K562 (cell line): ENCODE data around the gene DGCR2. TPM values are rescaled to one million over a fixed set of nuclear protein-coding genes. Genes with fewer than 3 reads are reported as not detected.

Experiments
- ATAC-seq: fragments of 200-7000 bp; cut with Tn5 transposase; 3 replicates; pipeline ENCODE4 v1.9.1; 2020; ENCODE audit warnings: moderate library complexity
- BruUV-seq: library from RNA; stranded (reverse); fragments of 400-500 nt; replicated peaks from 2 replicates; lab custom pipeline; 2021; lab: Mats Ljungman, UMichigan
- CTCF ChIA-PET: fragments of 300-600 bp; formaldehyde crosslinking; extraction: SDS; loops from one replicate; lab custom pipeline; 2021; ENCODE audit warnings: low intra/inter-chr PET ratio; lab: Yijun Ruan, JAX
- POLR2A ChIA-PET: fragments of 300-600, 350-650 bp; sonication (Branson Sonifier 250); formaldehyde crosslinking; extraction: SDS; loops from one replicate; lab custom pipeline; 2021; ENCODE audit warnings: antibody characterized with exemption, inconsistent platforms; lab: Yijun Ruan, JAX
- DNase-seq, 4 experiments: peaks; one replicate each; pipeline versions ENCODE4 v3.0.0 to v3.0.0-alpha.2; 2011 to 2018; ENCODE audit warnings: low spot score in 3 of 4, mixed read lengths in 3 of 4; ENCODE audit errors: extremely low read depth in 1 of 4
- FAIRE-seq: peaks from 2 replicates; lab custom pipeline; 2011; peaks lifted over from hg19 to GRCh38; lab: Jason Lieb, UNC
- H2AFZ ChIP-seq: 2 replicates; pipeline ENCODE4 v1.6.0; 2011; ENCODE audit warnings: low read depth, low read length, control low read depth, inconsistent platforms
- H3K27ac ChIP-seq: fragments of 200-600 bp; 3 replicates; pipeline ENCODE4 v1.8.0; 2011; ENCODE audit warnings: low read depth, mild to moderate bottlenecking, control low read depth, inconsistent platforms, low read length, moderate library complexity, mixed read lengths; ENCODE audit errors: extremely low read depth
- H3K27me3 ChIP-seq, 2 experiments: fragments of 300-600 bp in 1 of 2; 2 replicates in 1 of 2; 3 replicates in 1 of 2; pipeline versions ENCODE4 v1.6.0 to v1.8.0; 2011; ENCODE audit warnings: inconsistent platforms in 2 of 2, low read length in 2 of 2, mild to moderate bottlenecking in 1 of 2, mixed read lengths in 1 of 2, moderate library complexity in 1 of 2; ENCODE audit not compliant: control insufficient read depth in 2 of 2, insufficient read depth in 2 of 2
- H3K36me3 ChIP-seq: fragments of 300-600 bp; 3 replicates; pipeline ENCODE4 v1.8.0; 2011; ENCODE audit warnings: mild to moderate bottlenecking, low read length, inconsistent platforms; ENCODE audit not compliant: control insufficient read depth, insufficient read depth
- H3K4me1 ChIP-seq, 2 experiments: fragments of 200-600 bp in 1 of 2; replicated peaks in 1 of 2; 2 replicates in 1 of 2; 3 replicates in 1 of 2; pipeline versions ENCODE4 v1.5.1 to v1.8.0; 2011; ENCODE audit warnings: inconsistent platforms in 2 of 2, low read length in 2 of 2, mild to moderate bottlenecking in 1 of 2, mixed read lengths in 1 of 2, moderate library complexity in 1 of 2; ENCODE audit not compliant: control insufficient read depth in 2 of 2, insufficient read depth in 2 of 2
- H3K4me2 ChIP-seq: 2 replicates; pipeline ENCODE4 v1.6.1; 2011; ENCODE audit warnings: low read length, control low read depth, inconsistent platforms, mixed read lengths; ENCODE audit not compliant: insufficient read depth
- H3K4me3 ChIP-seq: fragments of 200-600 bp; sonication (generic), shearing (Covaris generic); 2 replicates; pipeline ENCODE4 v1.5.1; 2016; ENCODE audit warnings: control low read depth, inconsistent platforms
- H3K79me2 ChIP-seq: fragments of 200-600 bp; 3 replicates; pipeline ENCODE4 v1.8.0; 2011; ENCODE audit warnings: low read length, inconsistent platforms; ENCODE audit not compliant: control insufficient read depth, insufficient read depth
- H3K9ac ChIP-seq, 2 experiments: 2 replicates each; pipeline versions ENCODE4 v1.6.0 to v1.6.1; 2011; ENCODE audit warnings: low read depth in 2 of 2, low read length in 2 of 2, control low read depth in 1 of 2, inconsistent platforms in 1 of 2, mild to moderate bottlenecking in 1 of 2, mixed read lengths in 1 of 2; ENCODE audit not compliant: insufficient read depth in 1 of 2
- H3K9me1 ChIP-seq: one replicate; pipeline ENCODE4 v1.6.0; 2011; ENCODE audit warnings: inconsistent platforms, mild to moderate bottlenecking, low read length, moderate library complexity; ENCODE audit not compliant: control insufficient read depth, insufficient read depth
- H3K9me3 ChIP-seq: replicated peaks from 2 replicates; pipeline ENCODE4 v1.5.1; 2011; ENCODE audit warnings: low read depth, low read length, inconsistent platforms; ENCODE audit not compliant: control insufficient read depth, insufficient read depth
- H4K20me1 ChIP-seq: replicated peaks from 2 replicates; pipeline ENCODE4 v1.6.1; 2011; ENCODE audit warnings: low read length, inconsistent platforms, mixed read lengths; ENCODE audit not compliant: control insufficient read depth, insufficient read depth
- IRF2 ChIP-seq: sonication (generic); formaldehyde crosslinking; IDR thresholded peaks from 2 replicates; pipeline ENCODE4 v1.8.1; 2022; ENCODE audit warnings: mild to moderate bottlenecking, missing genetic modification reagents
- MYBL2 ChIP-seq, 2 experiments: fragments of 450-650 bp in 1 of 2; sonication (generic) in 1 of 2; formaldehyde crosslinking in 1 of 2; IDR thresholded peaks; 2 replicates each; pipeline versions ENCODE4 v1.6.1 to v1.8.1; 2017 to 2022; ENCODE audit warnings: borderline replicate concordance in 1 of 2, inconsistent platforms in 1 of 2, low read depth in 1 of 2, mild to moderate bottlenecking in 1 of 2, missing genetic modification reagents in 1 of 2, moderate library complexity in 1 of 2
- NR3C1 ChIP-seq: sonication (generic); formaldehyde crosslinking; IDR thresholded peaks from 2 replicates; pipeline ENCODE4 v1.8.1; 2022; ENCODE audit warnings: missing genetic modification reagents
- NRF1 ChIP-seq, 2 experiments: fragments of 450-650 bp; IDR thresholded peaks in 1 of 2; conservative IDR thresholded peaks in 1 of 2; 2 replicates each; pipeline ENCODE4 v1.6.1; 2014; ENCODE audit warnings: mild to moderate bottlenecking in 2 of 2
- SRSF7 ChIP-seq: fragments of 200-400 bp; formaldehyde crosslinking; optimal IDR thresholded peaks from 2 replicates; pipeline ENCODE3; 2017; ENCODE audit warnings: mild to moderate bottlenecking, low read depth, low read length
- TEAD4 ChIP-seq, 2 experiments: sonication (generic) in 1 of 2; formaldehyde crosslinking in 1 of 2; IDR thresholded peaks; 2 replicates each; pipeline versions ENCODE4 v1.6.1 to v1.8.0; 2012 to 2022; ENCODE audit warnings: borderline replicate concordance in 1 of 2, inconsistent platforms in 1 of 2, low read length in 1 of 2, mild to moderate bottlenecking in 1 of 2, missing genetic modification reagents in 1 of 2
- ZC3H11A ChIP-seq: IDR thresholded peaks from 2 replicates; pipeline ENCODE4 v1.6.1; 2012; ENCODE audit warnings: low read depth, low read length, improper control_type of control experiment
- WGBS: fragments of 100-300 bp; shearing (Covaris generic); methylation state at CpG from one replicate; pipeline ENCODE4 v1.1.6; 2016; ENCODE audit warnings: low coverage, mixed read lengths; ENCODE audit not compliant: insufficient coverage; ENCODE audit errors: missing lambda C conversion rate; 5-methylcytosine and 5-hydroxymethylcytosine counted together
- in situ Hi-C: fragments of 300-500 bp; cut with MboI; formaldehyde crosslinking; loops from 4 replicates; pipeline ENCODE4 v1.15.0; 2018; ENCODE audit warnings: inconsistent platforms, mixed read lengths
- intact Hi-C: fragments of 100-400 bp; cut with micrococcal nuclease; formaldehyde crosslinking; loops from 2 replicates; pipeline ENCODE4 v1.14.2; 2022
- polyA plus RNA-seq, 8 experiments: library from polyadenylated mRNA; depleted of rRNA in 4 of 8; stranded (reverse) in 5 of 8; unstranded in 3 of 8; fragments of >200 nt; fragmentation: Nextera tagmentation in 2 of 8; fragmentation: Illumina TruSeq in 1 of 8; extraction: Ambion mirVana in 2 of 8; extraction: Trizol in 1 of 8; gene quantifications; 2 replicates each; pipeline versions ENCODE4 v1.2.1 to v1.2.3, GENCODE V29; 2011 to 2014; ENCODE audit warnings: inconsistent platforms in 1 of 8, missing spikeins in 1 of 8
- total RNA-seq, 7 experiments: library from RNA; depleted of rRNA in 6 of 7; stranded (reverse); fragments of >200 nt in 6 of 7; fragmentation: Illumina TruSeq in 2 of 7; extraction: Trizol in 2 of 7; gene quantifications; 2 replicates each; pipeline versions ENCODE4 v1.2.1 to v1.2.3, GENCODE V29; 2011 to 2021; ENCODE audit warnings: low replicate concordance in 1 of 7
- TF ChIP-seq, protein P1 (sequence below): sonication (generic); formaldehyde crosslinking; IDR thresholded peaks from 2 replicates; pipeline ENCODE4 v1.9.0; 2022; ENCODE audit warnings: mild to moderate bottlenecking, missing genetic modification reagents
- TF ChIP-seq, protein P2 (sequence below): fragments of 450-650 bp; IDR thresholded peaks from 2 replicates; pipeline ENCODE4 v1.6.1; 2016
- TF ChIP-seq, protein P3 (sequence below): sonication (generic); formaldehyde crosslinking; IDR thresholded peaks from 2 replicates; pipeline ENCODE4 v1.8.1; 2022; ENCODE audit warnings: missing genetic modification reagents
- TF ChIP-seq, protein P4 (sequence below), 3 experiments: fragments of 200-800 bp in 1 of 3; fragments of 250-450 bp in 1 of 3; fragments of 450-650 bp in 1 of 3; sonication (Bioruptor Pico) in 1 of 3; sonication (Bioruptor generic) in 1 of 3; formaldehyde crosslinking in 1 of 3; IDR thresholded peaks; 2 replicates each; pipeline versions ENCODE4 v1.6.1 to v1.8.0; 2016 to 2022; ENCODE audit warnings: mild to moderate bottlenecking in 2 of 3, missing genetic modification characterization in 2 of 3, missing compliant biosample characterization in 1 of 3, moderate library complexity in 1 of 3

The DGCR2 gene
- total and polyA plus RNA-seq, 9 of the 15 experiments (the other 6 are each of a cell fraction or from before 2014, with no cell fraction given), result 0.69 to 101 (median 56.4) TPM

DNA sequence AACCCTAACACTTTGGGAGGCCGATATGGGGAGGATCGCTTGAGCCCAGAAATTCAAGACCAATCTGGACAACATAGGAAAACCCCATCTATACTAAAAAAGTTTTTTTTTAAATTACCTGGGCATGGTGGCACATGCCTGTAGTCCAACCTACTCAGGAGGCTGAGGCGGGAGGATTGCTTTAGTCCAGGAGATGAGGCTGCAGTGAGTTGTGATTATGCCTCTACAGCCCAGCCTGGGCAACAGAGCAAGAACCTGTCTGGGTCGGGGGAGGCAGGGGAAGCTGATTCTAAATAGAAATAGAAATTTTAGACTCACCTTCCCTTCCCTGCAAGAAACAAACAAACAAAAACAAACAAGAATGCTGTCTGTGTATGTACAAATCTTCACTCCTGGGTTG is 133.3 kb downstream of the DGCR2 start:
- H3K4me1 ChIP-seq, result peaks cover 0 to 13% of the 10 kb centered on the region in 2 experiments; a peak in 1 of 5 replicates
- no peaks in the 10 kb centered on the region for H3K9me1 ChIP-seq
- in situ Hi-C loops (loop anchor here (25.0 kb wide), 1 partner anchor 202 kb away; no protein-coding TSS in a partner anchor), intact Hi-C loops (no loop called here)
- CTCF ChIA-PET, result no interaction called here
- ATAC-seq (no peak), FAIRE-seq (no peak), DNase-seq (no peak)
- no peaks in the 10 kb centered on the region for H3K79me2 ChIP-seq
- H3K36me3 ChIP-seq, result no peaks in the 10 kb centered on the region
- H3K27ac ChIP-seq, result no peak overlapping the region
- POLR2A ChIA-PET, result interaction anchor here (0.6 kb wide), 2 partner anchors 51 to 839 kb away, joined by 3 read pairs; partner anchors contain the start of gene USP18
- peaks cover 56 to 81% of the 10 kb centered on the region in 2 experiments for H3K27me3 ChIP-seq
- TF ChIP-seq, protein P1, sequence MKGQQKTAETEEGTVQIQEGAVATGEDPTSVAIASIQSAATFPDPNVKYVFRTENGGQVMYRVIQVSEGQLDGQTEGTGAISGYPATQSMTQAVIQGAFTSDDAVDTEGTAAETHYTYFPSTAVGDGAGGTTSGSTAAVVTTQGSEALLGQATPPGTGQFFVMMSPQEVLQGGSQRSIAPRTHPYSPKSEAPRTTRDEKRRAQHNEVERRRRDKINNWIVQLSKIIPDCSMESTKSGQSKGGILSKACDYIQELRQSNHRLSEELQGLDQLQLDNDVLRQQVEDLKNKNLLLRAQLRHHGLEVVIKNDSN, result peak; percentile 20; the same call in 1 of the 2 replicates
- TF ChIP-seq NR3C1 (CRISPR knock-in tag) (0 out of 2 replicates have a peak, but pooled peaks have one; percentile 26), ZC3H11A (no peak), TEAD4 (IDR thresholded peaks at IDR 0.05; ENCODE audit: low read length) (no peak), TEAD4 (CRISPR knock-in tag; IDR thresholded peaks at IDR 0.05; ENCODE audit: borderline replicate concordance) (0 out of 2 replicates have a peak, but pooled peaks have one; percentile 19), NRF1 (conservative IDR thresholded peaks at IDR 0.05 in 1 of 2, IDR thresholded peaks at IDR 0.05 in 1 of 2) (no peak), MYBL2 (IDR thresholded peaks at IDR 0.05; ENCODE audit: low read depth) (no peak), MYBL2 (CRISPR knock-in tag; IDR thresholded peaks at IDR 0.05; ENCODE audit: borderline replicate concordance) (0 out of 2 replicates have a peak, but pooled peaks have one; percentile 52), SRSF7 (no peak), IRF2 (peak; percentile 81; the same call in 1 of the 2 replicates)
- TF ChIP-seq, protein P2, sequence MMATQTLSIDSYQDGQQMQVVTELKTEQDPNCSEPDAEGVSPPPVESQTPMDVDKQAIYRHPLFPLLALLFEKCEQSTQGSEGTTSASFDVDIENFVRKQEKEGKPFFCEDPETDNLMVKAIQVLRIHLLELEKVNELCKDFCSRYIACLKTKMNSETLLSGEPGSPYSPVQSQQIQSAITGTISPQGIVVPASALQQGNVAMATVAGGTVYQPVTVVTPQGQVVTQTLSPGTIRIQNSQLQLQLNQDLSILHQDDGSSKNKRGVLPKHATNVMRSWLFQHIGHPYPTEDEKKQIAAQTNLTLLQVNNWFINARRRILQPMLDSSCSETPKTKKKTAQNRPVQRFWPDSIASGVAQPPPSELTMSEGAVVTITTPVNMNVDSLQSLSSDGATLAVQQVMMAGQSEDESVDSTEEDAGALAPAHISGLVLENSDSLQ, result no peak
- TF ChIP-seq, protein P3, sequence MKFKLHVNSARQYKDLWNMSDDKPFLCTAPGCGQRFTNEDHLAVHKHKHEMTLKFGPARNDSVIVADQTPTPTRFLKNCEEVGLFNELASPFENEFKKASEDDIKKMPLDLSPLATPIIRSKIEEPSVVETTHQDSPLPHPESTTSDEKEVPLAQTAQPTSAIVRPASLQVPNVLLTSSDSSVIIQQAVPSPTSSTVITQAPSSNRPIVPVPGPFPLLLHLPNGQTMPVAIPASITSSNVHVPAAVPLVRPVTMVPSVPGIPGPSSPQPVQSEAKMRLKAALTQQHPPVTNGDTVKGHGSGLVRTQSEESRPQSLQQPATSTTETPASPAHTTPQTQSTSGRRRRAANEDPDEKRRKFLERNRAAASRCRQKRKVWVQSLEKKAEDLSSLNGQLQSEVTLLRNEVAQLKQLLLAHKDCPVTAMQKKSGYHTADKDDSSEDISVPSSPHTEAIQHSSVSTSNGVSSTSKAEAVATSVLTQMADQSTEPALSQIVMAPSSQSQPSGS (CRISPR knock-in tag), result 0 out of 2 replicates have a peak, but pooled peaks have one; percentile 69
- TF ChIP-seq, protein P4, sequence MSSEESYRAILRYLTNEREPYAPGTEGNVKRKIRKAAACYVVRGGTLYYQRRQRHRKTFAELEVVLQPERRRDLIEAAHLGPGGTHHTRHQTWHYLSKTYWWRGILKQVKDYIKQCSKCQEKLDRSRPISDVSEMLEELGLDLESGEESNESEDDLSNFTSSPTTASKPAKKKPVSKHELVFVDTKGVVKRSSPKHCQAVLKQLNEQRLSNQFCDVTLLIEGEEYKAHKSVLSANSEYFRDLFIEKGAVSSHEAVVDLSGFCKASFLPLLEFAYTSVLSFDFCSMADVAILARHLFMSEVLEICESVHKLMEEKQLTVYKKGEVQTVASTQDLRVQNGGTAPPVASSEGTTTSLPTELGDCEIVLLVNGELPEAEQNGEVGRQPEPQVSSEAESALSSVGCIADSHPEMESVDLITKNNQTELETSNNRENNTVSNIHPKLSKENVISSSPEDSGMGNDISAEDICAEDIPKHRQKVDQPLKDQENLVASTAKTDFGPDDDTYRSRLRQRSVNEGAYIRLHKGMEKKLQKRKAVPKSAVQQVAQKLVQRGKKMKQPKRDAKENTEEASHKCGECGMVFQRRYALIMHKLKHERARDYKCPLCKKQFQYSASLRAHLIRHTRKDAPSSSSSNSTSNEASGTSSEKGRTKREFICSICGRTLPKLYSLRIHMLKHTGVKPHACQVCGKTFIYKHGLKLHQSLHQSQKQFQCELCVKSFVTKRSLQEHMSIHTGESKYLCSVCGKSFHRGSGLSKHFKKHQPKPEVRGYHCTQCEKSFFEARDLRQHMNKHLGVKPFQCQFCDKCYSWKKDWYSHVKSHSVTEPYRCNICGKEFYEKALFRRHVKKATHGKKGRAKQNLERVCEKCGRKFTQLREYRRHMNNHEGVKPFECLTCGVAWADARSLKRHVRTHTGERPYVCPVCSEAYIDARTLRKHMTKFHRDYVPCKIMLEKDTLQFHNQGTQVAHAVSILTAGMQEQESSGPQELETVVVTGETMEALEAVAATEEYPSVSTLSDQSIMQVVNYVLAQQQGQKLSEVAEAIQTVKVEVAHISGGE (CRISPR knock-in tag; IDR thresholded peaks at IDR 0.05), result no peak
- BruUV-seq, result no TSS peak
- H4K20me1 ChIP-seq, result peaks cover 29% of the 10 kb centered on the region
- H3K9ac ChIP-seq, result no peak overlapping the region
- H2AFZ ChIP-seq, result no peak overlapping the region
- H3K9me3 ChIP-seq, result no peaks in the 10 kb centered on the region
- WGBS, result 7% methylated on average over 4 of the region's 4 CpGs
- H3K4me3 ChIP-seq, result no peak overlapping the region
- no peak overlapping the region for H3K4me2 ChIP-seq
